GM15510 (cell line): ENCODE data around the gene DENND1A.

Experiments used
- POLR2A ChIP-seq: IDR thresholded peaks from 3 replicates; pipeline ENCODE4 v1.6.1; 2011; ENCODE audit warnings: borderline replicate concordance; ENCODE audit not compliant: insufficient read length; ENCODE audit errors: extremely low read depth

DENND1A gene

GRCh38 chr9:123346826-123347225 lies 583.1 kb downstream of the DENND1A start:
- TF ChIP-seq POLR2A, result no peak

- no peak for TF ChIP-seq POLR2A
These were observed 583.9 kb downstream of the DENND1A start for GRCh38 chr9:123346026-123346425.

- TF ChIP-seq POLR2A, result no peak
These were observed 584.4 kb downstream of the DENND1A start for GRCh38 chr9:123345567-123345955.

- TF ChIP-seq POLR2A, result no peak
These were observed 585.6 kb downstream of the DENND1A start for GRCh38 chr9:123344192-123344949.

GRCh38 chr9:123343443-123344191 lies 586.3 kb downstream of the DENND1A start:
- peak; percentile 59 for TF ChIP-seq POLR2A

- no peak for TF ChIP-seq POLR2A
These were observed 587.7 kb downstream of the DENND1A start for GRCh38 chr9:123342247-123342646.

GRCh38 chr9:123341816-123342215 lies 588.1 kb downstream of the DENND1A start:
- TF ChIP-seq POLR2A, result no peak

- TF ChIP-seq POLR2A, result no peak
These were observed 590.0 kb downstream of the DENND1A start for GRCh38 chr9:123339666-123340510.

- TF ChIP-seq POLR2A, result peak; percentile 20
These were observed 590.9 kb downstream of the DENND1A start for GRCh38 chr9:123338710-123339665.

- no peak for TF ChIP-seq POLR2A
These were observed 592.0 kb downstream of the DENND1A start for GRCh38 chr9:123337971-123338370.

GRCh38 chr9:123336959-123337358 lies 593.0 kb downstream of the DENND1A start:
- TF ChIP-seq POLR2A, result no peak

- TF ChIP-seq POLR2A, result no peak
These were observed 593.5 kb downstream of the DENND1A start for GRCh38 chr9:123336449-123336848.

GRCh38 chr9:123335986-123336329 lies 594.0 kb downstream of the DENND1A start:
- no peak for TF ChIP-seq POLR2A
